ENCODE data around the gene NEK5.
"Not testable (repeated sequence)": the region's sequence is repeated elsewhere in the genome, so short reads cannot be mapped to it uniquely, and the experiment has no call there.

NEK5 gene

DNA sequence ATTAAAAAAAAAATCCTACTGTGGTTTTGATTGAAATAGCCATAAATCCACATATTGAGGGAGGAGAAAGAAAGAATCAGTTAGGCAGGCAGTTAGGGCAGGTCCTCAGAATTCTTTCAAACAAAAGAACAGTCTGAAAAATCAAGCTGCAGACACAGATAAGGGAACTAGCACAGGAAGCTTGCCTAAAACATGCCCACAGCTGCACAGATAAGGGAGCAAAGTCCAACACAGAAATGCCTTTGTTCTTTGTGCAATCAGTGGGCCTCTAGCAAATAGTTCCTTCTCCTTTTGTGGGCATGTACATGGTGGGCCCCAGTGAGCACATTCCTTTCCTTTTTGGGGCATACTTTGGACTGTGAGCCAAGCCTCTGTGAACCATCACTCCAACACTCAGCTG lies 61.6 kb downstream of the NEK5 start:
- H3K4me3 ChIP-seq (ENCODE audit: low read depth, low read length), result no peak overlapping the region
- TF ChIP-seq, protein P1, sequence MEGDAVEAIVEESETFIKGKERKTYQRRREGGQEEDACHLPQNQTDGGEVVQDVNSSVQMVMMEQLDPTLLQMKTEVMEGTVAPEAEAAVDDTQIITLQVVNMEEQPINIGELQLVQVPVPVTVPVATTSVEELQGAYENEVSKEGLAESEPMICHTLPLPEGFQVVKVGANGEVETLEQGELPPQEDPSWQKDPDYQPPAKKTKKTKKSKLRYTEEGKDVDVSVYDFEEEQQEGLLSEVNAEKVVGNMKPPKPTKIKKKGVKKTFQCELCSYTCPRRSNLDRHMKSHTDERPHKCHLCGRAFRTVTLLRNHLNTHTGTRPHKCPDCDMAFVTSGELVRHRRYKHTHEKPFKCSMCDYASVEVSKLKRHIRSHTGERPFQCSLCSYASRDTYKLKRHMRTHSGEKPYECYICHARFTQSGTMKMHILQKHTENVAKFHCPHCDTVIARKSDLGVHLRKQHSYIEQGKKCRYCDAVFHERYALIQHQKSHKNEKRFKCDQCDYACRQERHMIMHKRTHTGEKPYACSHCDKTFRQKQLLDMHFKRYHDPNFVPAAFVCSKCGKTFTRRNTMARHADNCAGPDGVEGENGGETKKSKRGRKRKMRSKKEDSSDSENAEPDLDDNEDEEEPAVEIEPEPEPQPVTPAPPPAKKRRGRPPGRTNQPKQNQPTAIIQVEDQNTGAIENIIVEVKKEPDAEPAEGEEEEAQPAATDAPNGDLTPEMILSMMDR (IDR thresholded peaks at IDR 0.05; ENCODE audit: low read depth, low read length, missing control alignments), result no peak
- DNase-seq (ENCODE audit: low read depth), result no peak

DNA sequence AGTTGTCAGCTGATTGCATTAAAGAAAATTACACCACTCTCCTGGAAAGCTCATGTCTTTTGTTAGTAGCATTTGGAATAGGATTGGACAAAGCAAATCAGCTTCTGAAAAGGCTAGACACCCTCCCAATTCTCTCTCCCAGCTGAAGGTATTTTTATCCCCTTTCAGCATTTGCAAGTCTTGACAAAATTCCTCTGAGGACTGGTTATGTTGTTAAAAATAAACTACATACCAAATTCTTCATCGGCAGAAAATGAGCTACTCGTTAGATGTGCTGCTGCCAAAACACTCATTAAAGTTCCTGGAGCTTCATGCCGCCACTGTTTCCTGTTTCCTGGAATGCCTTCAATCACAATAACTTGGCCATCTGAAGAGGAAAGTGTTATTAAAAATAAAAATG lies 67.3 kb downstream of the NEK5 start:
- TF ChIP-seq, protein P1 (IDR thresholded peaks at IDR 0.05; ENCODE audit: low read depth, low read length, missing control alignments), result no peak

DNA sequence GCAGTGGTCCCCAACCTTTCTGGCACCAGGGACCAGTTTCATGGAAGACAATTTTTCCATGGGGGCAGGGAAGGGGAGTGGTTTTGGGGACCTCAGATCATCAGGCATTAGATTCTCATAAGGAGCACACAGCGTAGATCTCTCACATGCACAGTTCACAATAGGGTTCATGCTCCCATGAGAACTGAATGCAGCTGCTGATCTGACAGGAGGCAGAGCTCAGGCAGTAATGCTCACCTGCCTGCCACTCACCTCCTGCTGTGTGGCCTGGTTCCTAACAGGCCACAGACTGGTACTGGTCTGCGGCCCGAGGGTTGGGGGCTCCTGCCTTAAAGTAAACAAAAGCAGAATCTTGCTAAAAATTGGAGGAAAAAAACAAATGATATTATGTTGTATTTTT lies 67.8 kb downstream of the NEK5 start:
- DNase-seq (ENCODE audit: low read depth); H3K4me3 ChIP-seq (ENCODE audit: low read depth, low read length): not testable (repeated sequence)

More for the DNA sequence above, 67.3 kb downstream of the NEK5 start:
- H3K4me3 ChIP-seq (ENCODE audit: low read depth, low read length), result no peak overlapping the region
- DNase-seq (ENCODE audit: low read depth), result no peak

DNA sequence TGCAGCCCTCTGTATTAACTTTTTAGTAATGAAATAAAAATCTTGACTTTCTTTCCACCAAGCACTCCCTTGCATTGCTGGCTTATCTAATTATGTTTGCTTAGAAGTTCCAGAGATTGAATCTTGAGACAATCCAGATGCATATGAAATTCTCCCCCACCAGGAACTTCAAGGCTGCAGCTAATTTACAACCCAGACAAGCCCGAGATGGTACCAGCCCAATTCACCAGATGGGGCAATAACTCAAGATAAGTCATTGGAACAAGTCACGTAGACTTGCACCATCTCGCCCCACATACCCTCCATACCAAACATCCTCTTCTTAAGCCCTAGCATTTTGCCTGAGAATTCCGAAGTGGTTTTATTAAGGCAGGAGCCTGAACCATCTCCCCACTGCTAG lies 75.4 kb downstream of the NEK5 start:
- no peak for DNase-seq (ENCODE audit: low read depth)
- TF ChIP-seq, protein P1 (IDR thresholded peaks at IDR 0.05; ENCODE audit: low read depth, low read length, missing control alignments), result no peak
- no peak overlapping the region for H3K4me3 ChIP-seq (ENCODE audit: low read depth, low read length)

DNA sequence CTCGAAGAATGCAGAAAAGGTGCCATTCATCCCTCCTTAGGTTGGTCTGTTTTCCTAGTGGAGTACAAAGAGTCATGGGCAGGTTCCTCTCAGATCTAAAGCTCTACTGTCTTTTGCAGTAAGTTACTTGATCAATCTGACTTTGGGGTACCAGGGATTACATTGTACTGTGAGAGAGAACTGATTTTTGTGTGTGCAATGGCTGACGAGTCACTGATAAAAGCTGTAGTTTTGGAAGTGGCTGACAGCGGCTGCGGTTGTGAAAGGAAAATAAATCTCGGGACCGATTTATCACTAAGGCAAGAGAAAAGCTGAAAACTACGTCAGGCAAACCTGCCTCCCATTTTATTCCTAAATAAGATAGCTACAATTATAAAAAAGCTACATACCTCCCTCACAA lies 77.5 kb downstream of the NEK5 start:
- no peak for DNase-seq (ENCODE audit: low read depth)
- TF ChIP-seq, protein P1 (IDR thresholded peaks at IDR 0.05; ENCODE audit: low read depth, low read length, missing control alignments), result no peak
- no peak overlapping the region for H3K4me3 ChIP-seq (ENCODE audit: low read depth, low read length)

DNA sequence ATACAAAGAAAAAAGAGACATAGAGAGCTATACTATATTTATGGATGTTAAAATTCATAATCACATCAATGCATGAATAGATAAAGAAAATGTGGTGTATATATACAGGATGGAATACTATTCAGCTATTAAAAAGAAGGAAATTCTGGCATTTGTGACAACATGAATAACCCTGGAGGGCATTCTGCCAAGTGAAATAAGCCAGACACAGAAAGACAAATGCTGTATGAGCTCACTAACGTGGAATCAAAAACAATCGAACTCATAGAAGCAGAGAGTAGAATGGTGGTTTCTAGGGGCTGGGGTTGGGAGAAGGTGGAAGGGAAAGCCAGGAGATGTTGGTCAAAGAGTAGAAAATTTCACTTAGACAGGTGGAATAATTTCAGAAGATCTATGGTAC lies 80.4 kb downstream of the NEK5 start:
- H3K4me3 ChIP-seq (ENCODE audit: low read depth, low read length), result no peak overlapping the region
- no peak for DNase-seq (ENCODE audit: low read depth)
- TF ChIP-seq, protein P1 (IDR thresholded peaks at IDR 0.05; ENCODE audit: low read depth, low read length, missing control alignments), result no peak

DNA sequence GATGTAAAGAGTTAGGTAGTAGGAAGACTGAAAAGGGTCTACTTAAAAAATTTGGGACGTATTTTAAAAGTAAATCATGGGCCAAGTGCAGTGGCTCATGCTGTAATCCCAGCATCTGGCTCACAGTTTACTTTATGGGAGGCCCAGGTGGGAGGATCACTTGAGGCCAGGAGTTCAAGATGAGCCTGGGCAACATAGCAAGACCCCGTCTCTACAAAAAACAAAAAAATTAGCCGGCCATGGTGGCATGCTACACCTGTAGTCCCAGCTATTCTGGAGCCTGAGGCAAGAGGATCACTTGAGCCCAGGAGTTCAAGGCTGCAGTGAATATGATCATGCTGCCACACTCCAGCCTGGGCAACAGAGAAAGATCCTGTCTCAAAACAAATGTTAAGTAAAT lies 81.4 kb downstream of the NEK5 start:
- no peak overlapping the region for H3K4me3 ChIP-seq (ENCODE audit: low read depth, low read length)
- TF ChIP-seq, protein P1 (IDR thresholded peaks at IDR 0.05; ENCODE audit: low read depth, low read length, missing control alignments), result no peak
- no peak for DNase-seq (ENCODE audit: low read depth)

DNA sequence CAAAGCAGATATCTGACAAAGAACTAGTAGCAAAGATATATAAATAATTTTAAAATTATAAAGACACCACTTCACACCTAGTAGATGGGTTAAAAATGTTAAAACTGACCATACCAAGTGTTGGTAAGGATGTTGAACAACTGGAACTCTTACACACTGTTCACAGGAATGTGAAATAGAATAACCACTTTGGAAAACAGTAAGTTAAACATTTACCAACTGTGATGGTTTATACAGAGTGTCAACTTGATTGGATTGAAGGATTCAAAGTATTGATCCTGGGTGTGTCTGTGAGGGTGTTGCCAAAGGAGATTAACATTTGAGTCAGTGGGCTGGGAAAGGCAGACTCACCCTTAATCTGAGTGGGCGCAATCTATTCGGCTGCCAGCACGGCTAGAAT lies 85.2 kb downstream of the NEK5 start:
- DNase-seq (ENCODE audit: low read depth), result no peak
- H3K4me3 ChIP-seq (ENCODE audit: low read depth, low read length), result no peak overlapping the region
- TF ChIP-seq, protein P1 (IDR thresholded peaks at IDR 0.05; ENCODE audit: low read depth, low read length, missing control alignments), result no peak

All from GM12864 (cell line).